Liver (tissue), 9 donors: ENCODE measurements around the gene CDK5RAP2. TPM values are rescaled to one million over a fixed set of nuclear protein-coding genes. Genes with fewer than 3 reads are reported as not detected.

Experiments used
- DNase-seq: peaks from one replicate; pipeline ENCODE4 v3.0.0-alpha.2; 2017; ENCODE audit warnings: low spot score
- H3K27ac ChIP-seq, 2 donors: one replicate each; pipeline ENCODE4 v1.7.0; 2013; ENCODE audit warnings: inconsistent platforms in 2 of 2, low read length in 2 of 2, control low read depth in 1 of 2, low read depth in 1 of 2, mild to moderate bottlenecking in 1 of 2
- H3K27me3 ChIP-seq, 4 donors: one replicate each; pipeline versions ENCODE4 v1.6.1 to v1.7.0; 2013; ENCODE audit warnings: low read length in 3 of 4, inconsistent platforms in 1 of 4, mild to moderate bottlenecking in 1 of 4, moderate library complexity in 1 of 4; ENCODE audit not compliant: control insufficient read depth in 4 of 4, insufficient read depth in 4 of 4
- H3K36me3 ChIP-seq, 4 donors: one replicate each; pipeline versions ENCODE4 v1.6.1 to v1.7.0; 2013; ENCODE audit warnings: low read length in 3 of 4, mild to moderate bottlenecking in 3 of 4, low read depth in 1 of 4, moderate library complexity in 1 of 4; ENCODE audit not compliant: control insufficient read depth in 4 of 4, insufficient read depth in 3 of 4
- H3K4me1 ChIP-seq, 4 donors: one replicate each; pipeline versions ENCODE4 v1.6.1 to v1.7.0; 2013; ENCODE audit warnings: low read length in 3 of 4, mild to moderate bottlenecking in 3 of 4, moderate library complexity in 1 of 4; ENCODE audit not compliant: control insufficient read depth in 4 of 4, insufficient read depth in 4 of 4
- H3K4me3 ChIP-seq, 3 donors: one replicate each; pipeline versions ENCODE4 v1.6.1 to v1.7.0; 2013; ENCODE audit warnings: low read length in 3 of 3, control low read depth in 1 of 3, low read depth in 1 of 3, mild to moderate bottlenecking in 1 of 3
- H3K9ac ChIP-seq, 2 donors: one replicate each; pipeline ENCODE4 v1.7.0; 2013; ENCODE audit warnings: low read length in 2 of 2, mild to moderate bottlenecking in 2 of 2, moderate library complexity in 2 of 2, control low read depth in 1 of 2, low read depth in 1 of 2
- H3K9me3 ChIP-seq, 4 donors: one replicate each; pipeline versions ENCODE4 v1.6.1 to v1.7.0; 2013; ENCODE audit warnings: low read length in 3 of 4; ENCODE audit not compliant: control insufficient read depth in 4 of 4
- CTCF ChIP-seq: fragments of 150-350 bp; IDR thresholded peaks from 2 replicates; pipeline ENCODE4 v1.5.1; 2017; ENCODE audit warnings: improper control_type of control experiment, low read depth, low read length; ENCODE audit not compliant: missing input control
- FOXA1 ChIP-seq: IDR thresholded peaks from 2 replicates; pipeline ENCODE4 v1.6.1; 2016; ENCODE audit warnings: antibody characterized with exemption
- FOXA2 ChIP-seq: IDR thresholded peaks from 2 replicates; pipeline ENCODE4 v1.6.1; 2016; ENCODE audit warnings: antibody characterized with exemption
- GABPA ChIP-seq, 2 donors: IDR thresholded peaks in 1 of 2; conservative IDR thresholded peaks in 1 of 2; 2 replicates each; pipeline ENCODE4 v1.6.1; 2016; ENCODE audit warnings: antibody characterized with exemption in 2 of 2, mild to moderate bottlenecking in 1 of 2, moderate library complexity in 1 of 2
- HNF4A ChIP-seq, 2 donors: conservative IDR thresholded peaks; 2 replicates each; pipeline ENCODE4 v1.6.1; 2016; ENCODE audit warnings: antibody characterized with exemption in 2 of 2, mild to moderate bottlenecking in 2 of 2
- HNF4G ChIP-seq: IDR thresholded peaks from 2 replicates; pipeline ENCODE4 v1.6.1; 2016; ENCODE audit warnings: antibody characterized with exemption
- RAD21 ChIP-seq, 2 donors: IDR thresholded peaks; 2 replicates each; pipeline ENCODE4 v1.6.1; 2016; ENCODE audit warnings: antibody characterized with exemption in 2 of 2, mild to moderate bottlenecking in 2 of 2
- RXRA ChIP-seq, 2 donors: IDR thresholded peaks; 2 replicates each; pipeline ENCODE4 v1.6.1; 2017 to 2018; ENCODE audit warnings: antibody characterized with exemption in 2 of 2, mild to moderate bottlenecking in 1 of 2
- SP1 ChIP-seq: IDR thresholded peaks from 2 replicates; pipeline ENCODE4 v1.6.1; 2018; ENCODE audit warnings: antibody characterized with exemption, mild to moderate bottlenecking
- TAF1 ChIP-seq: conservative IDR thresholded peaks from 2 replicates; pipeline ENCODE4 v1.6.1; 2016; ENCODE audit warnings: antibody characterized with exemption, mild to moderate bottlenecking
- YY1 ChIP-seq: IDR thresholded peaks from 2 replicates; pipeline ENCODE4 v1.6.1; 2016; ENCODE audit warnings: antibody characterized with exemption, mild to moderate bottlenecking
- ZBTB33 ChIP-seq: IDR thresholded peaks from 2 replicates; pipeline ENCODE4 v1.6.1; 2016; ENCODE audit warnings: antibody characterized with exemption
- WGBS: extraction: QIAGEN DNeasy Blood & Tissue Kit; methylation state at CpG from one replicate; pipeline ENCODE4 v1.1.7; 2013; 5-methylcytosine and 5-hydroxymethylcytosine counted together
- polyA plus RNA-seq, 2 donors: library from polyadenylated mRNA; stranded (reverse) in 1 of 2; unstranded in 1 of 2; fragments of 200-250 nt in 1 of 2; fragments of >200 nt in 1 of 2; fragmentation: Nextera tagmentation in 1 of 2; extraction: Ambion mirVana in 1 of 2; gene quantifications; one replicate each; pipeline versions ENCODE4 v1.2.1 to v1.2.3, GENCODE V29; 2013 to 2015
- total RNA-seq, 2 donors: library from RNA; depleted of rRNA; stranded (reverse); fragments of >200 nt; gene quantifications; one replicate each; pipeline ENCODE4 v1.2.3, GENCODE V29; 2014
- TF ChIP-seq, protein P1 (sequence below): IDR thresholded peaks from 2 replicates; pipeline ENCODE4 v1.6.1; 2016; ENCODE audit warnings: antibody characterized with exemption
- TF ChIP-seq, protein P2 (sequence below): IDR thresholded peaks from 2 replicates; pipeline ENCODE4 v1.6.1; 2016; ENCODE audit warnings: antibody characterized with exemption, mild to moderate bottlenecking
- donor health status: healthy.
- donor health status: healthy.
- donor health status: healthy.
- donor health status: healthy.
- donor health status: healthy.

The CDK5RAP2 gene
- total and polyA plus RNA-seq, 4 donors, result 11.7 to 38.9 (median 21.7) TPM

- H3K4me3 ChIP-seq, result no peak overlapping the region
- H3K9me3 ChIP-seq, result no peaks in the 10 kb centered on the region
- WGBS, result 94% methylated on average over 15 of the region's 15 CpGs
- no peak overlapping the region for H3K27ac ChIP-seq
- no peak overlapping the region for H3K9ac ChIP-seq
- H3K4me1 ChIP-seq, result peaks cover 0 to 7% (median 0%) of the 10 kb centered on the region in 4 donors
- H3K36me3 ChIP-seq, result peaks cover 4 to 32% (median 19%) of the 10 kb centered on the region in 4 donors
- no peak for TF ChIP-seq RAD21 (IDR thresholded peaks at IDR 0.05)
- no peak for TF ChIP-seq TAF1
- TF ChIP-seq SP1, result no peak
- TF ChIP-seq HNF4A (conservative IDR thresholded peaks at IDR 0.05), result no peak
- no peak for TF ChIP-seq ZBTB33
- TF ChIP-seq FOXA2, result no peak
- TF ChIP-seq, protein P1, sequence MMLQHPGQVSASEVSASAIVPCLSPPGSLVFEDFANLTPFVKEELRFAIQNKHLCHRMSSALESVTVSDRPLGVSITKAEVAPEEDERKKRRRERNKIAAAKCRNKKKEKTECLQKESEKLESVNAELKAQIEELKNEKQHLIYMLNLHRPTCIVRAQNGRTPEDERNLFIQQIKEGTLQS, result no peak
- no peak for TF ChIP-seq HNF4G
- no peak for TF ChIP-seq YY1
- no peak for TF ChIP-seq CTCF
- TF ChIP-seq FOXA1, result no peak
- TF ChIP-seq, protein P2, sequence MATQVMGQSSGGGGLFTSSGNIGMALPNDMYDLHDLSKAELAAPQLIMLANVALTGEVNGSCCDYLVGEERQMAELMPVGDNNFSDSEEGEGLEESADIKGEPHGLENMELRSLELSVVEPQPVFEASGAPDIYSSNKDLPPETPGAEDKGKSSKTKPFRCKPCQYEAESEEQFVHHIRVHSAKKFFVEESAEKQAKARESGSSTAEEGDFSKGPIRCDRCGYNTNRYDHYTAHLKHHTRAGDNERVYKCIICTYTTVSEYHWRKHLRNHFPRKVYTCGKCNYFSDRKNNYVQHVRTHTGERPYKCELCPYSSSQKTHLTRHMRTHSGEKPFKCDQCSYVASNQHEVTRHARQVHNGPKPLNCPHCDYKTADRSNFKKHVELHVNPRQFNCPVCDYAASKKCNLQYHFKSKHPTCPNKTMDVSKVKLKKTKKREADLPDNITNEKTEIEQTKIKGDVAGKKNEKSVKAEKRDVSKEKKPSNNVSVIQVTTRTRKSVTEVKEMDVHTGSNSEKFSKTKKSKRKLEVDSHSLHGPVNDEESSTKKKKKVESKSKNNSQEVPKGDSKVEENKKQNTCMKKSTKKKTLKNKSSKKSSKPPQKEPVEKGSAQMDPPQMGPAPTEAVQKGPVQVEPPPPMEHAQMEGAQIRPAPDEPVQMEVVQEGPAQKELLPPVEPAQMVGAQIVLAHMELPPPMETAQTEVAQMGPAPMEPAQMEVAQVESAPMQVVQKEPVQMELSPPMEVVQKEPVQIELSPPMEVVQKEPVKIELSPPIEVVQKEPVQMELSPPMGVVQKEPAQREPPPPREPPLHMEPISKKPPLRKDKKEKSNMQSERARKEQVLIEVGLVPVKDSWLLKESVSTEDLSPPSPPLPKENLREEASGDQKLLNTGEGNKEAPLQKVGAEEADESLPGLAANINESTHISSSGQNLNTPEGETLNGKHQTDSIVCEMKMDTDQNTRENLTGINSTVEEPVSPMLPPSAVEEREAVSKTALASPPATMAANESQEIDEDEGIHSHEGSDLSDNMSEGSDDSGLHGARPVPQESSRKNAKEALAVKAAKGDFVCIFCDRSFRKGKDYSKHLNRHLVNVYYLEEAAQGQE, result no peak
- no peak for TF ChIP-seq RXRA (IDR thresholded peaks at IDR 0.05)
- DNase-seq, result no peak
- H3K27me3 ChIP-seq, result no peaks in the 10 kb centered on the region
Measured at GRCh38 chr9:120413121-120414048, 166.6 kb downstream of the CDK5RAP2 start.

GRCh38 chr9:120412425-120412951, 167.5 kb downstream of the CDK5RAP2 start:
- H3K4me3 ChIP-seq, result no peak overlapping the region
- WGBS, result 94% methylated on average over 4 of the region's 4 CpGs
- H3K9ac ChIP-seq, result no peak overlapping the region
- no peak overlapping the region for H3K27ac ChIP-seq
- H3K9me3 ChIP-seq, result no peaks in the 10 kb centered on the region
- no peaks in the 10 kb centered on the region for H3K27me3 ChIP-seq
- DNase-seq, result no peak
- peaks cover 0 to 7% (median 0%) of the 10 kb centered on the region in 4 donors for H3K4me1 ChIP-seq
- TF ChIP-seq HNF4G (no peak), GABPA (IDR thresholded peaks at IDR 0.05 in 1 of 2, conservative IDR thresholded peaks at IDR 0.05 in 1 of 2) (no peak)
- peaks cover 4 to 39% (median 26%) of the 10 kb centered on the region in 4 donors for H3K36me3 ChIP-seq
